Measurements from ENCODE around the gene EEF1A1.

Gene EEF1A1

DNA sequence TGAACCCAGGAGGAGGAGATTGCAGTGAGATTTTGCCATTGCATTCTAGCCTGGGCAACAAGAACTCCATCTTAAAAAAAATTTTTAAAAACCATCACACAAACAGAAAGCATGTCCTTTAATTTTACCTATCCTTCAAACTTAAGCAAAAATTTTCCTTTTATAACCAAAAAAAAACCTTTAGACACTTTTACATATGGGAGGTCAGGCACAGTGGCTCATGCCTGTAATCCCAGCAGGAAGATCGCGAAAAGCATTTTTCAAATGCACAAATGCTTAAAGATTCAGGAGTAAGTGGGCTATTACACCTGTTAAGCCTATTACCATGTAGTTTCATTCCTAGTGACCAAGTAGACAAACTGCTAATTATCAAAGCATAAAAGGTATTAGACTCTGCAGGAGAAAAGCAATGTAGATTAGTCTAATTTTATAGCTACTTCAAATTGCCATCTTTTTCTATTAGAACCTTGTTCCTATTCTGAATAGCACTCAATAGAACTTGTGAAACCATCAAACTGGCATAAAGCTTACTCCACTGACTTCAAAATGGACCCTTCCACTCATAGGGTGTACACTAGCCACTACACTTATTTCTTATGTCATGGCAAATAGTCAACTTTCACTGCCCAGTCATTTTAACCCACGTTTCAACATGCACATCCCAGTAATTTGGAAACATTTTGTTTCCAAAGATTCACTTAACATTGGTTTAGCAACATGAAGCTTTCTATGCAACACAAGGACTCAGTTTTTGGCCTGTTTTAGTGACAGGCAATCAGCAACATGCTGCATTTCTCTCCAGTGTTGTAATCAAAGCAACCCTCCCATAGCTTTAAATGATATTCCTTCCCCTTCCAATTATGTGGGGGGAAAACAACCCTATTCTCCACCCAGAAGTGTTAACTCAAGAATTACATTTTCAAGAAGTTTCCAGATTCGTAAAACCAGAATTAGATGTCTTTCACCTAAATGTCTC, 4.0 kb downstream of the EEF1A1 start:
- TF ChIP-seq CTCF (conservative IDR thresholded peaks at IDR 0.05; ENCODE audit: low read depth, low read length) = no peak
- DNase-seq (ENCODE audit: low read depth) = no peak
- H3K4me3 ChIP-seq (ENCODE audit: low read depth, low read length) = peak overlapping the region; percentile 37

DNA sequence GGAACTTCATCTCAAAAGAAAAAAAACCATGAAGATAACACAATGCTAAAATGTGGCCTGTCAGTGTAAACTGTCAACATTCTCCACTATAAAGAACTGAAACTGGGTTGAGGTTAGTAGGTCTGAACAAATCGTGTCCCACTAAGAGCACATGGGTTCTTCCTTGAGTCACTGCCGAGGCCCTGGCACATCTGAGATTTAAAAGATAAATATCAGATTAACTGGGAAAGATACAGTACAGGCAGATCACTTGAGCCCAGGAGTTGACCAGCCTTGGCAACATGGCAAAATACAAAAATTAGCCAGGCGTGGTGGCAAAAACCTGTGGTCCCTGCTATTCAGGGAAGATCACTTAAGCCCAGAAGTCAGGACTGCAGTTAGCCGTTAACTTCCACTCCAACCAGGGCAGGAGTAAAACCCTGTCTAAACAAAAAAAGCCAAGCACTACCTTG, 5.6 kb downstream of the EEF1A1 start:
- TF ChIP-seq CTCF (conservative IDR thresholded peaks at IDR 0.05; ENCODE audit: low read depth, low read length) = no peak
- no peak overlapping the region for H3K4me3 ChIP-seq (ENCODE audit: low read depth, low read length)
- no peak for DNase-seq (ENCODE audit: low read depth)

GRCh38 chr6:73514746-73515110, 6.1 kb downstream of the EEF1A1 start:
- H3K4me3 ChIP-seq (ENCODE audit: low read depth, low read length) = no peak overlapping the region
- no peak for DNase-seq (ENCODE audit: low read depth)
- TF ChIP-seq CTCF (conservative IDR thresholded peaks at IDR 0.05; ENCODE audit: low read depth, low read length) = no peak

GRCh38 chr6:73513496-73513854, 7.4 kb downstream of the EEF1A1 start:
- no peak for TF ChIP-seq CTCF (conservative IDR thresholded peaks at IDR 0.05; ENCODE audit: low read depth, low read length)
- H3K4me3 ChIP-seq (ENCODE audit: low read depth, low read length) = no peak overlapping the region
- no peak for DNase-seq (ENCODE audit: low read depth)

GRCh38 chr6:73511796-73512195, 9.0 kb downstream of the EEF1A1 start:
- no peak for TF ChIP-seq CTCF (conservative IDR thresholded peaks at IDR 0.05; ENCODE audit: low read depth, low read length)
- no peak overlapping the region for H3K4me3 ChIP-seq (ENCODE audit: low read depth, low read length)
- no peak for DNase-seq (ENCODE audit: low read depth)

DNA sequence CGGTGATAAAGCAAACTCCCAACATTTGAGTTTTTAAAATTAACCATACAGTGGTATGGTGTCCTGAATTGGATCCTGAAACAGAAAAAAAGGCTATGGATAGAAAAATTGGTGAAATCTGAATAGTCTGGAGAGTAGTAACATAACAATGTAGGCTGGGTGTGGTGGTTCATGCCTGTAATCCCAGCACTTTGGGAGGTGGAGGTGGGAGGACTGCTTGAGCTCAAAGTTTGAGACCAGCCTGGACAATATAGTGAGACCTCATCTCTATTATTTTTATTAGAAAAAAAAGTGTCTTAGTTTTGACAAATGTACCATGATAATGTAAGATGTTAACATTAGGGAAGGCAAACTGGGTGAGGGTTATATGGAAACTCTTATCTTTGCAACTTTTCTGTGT, 11.0 kb downstream of the EEF1A1 start:
- no peak for DNase-seq (ENCODE audit: low read depth)
- no peak for TF ChIP-seq CTCF (conservative IDR thresholded peaks at IDR 0.05; ENCODE audit: low read depth, low read length)
- H3K4me3 ChIP-seq (ENCODE audit: low read depth, low read length) = no peak overlapping the region

GRCh38 chr6:73508776-73509175, 12.1 kb downstream of the EEF1A1 start:
- no peak for DNase-seq (ENCODE audit: low read depth)
- H3K4me3 ChIP-seq (ENCODE audit: low read depth, low read length) = no peak overlapping the region
- no peak for TF ChIP-seq CTCF (conservative IDR thresholded peaks at IDR 0.05; ENCODE audit: low read depth, low read length)

Data from choroid plexus epithelial cell (primary cell).